Heart right ventricle (tissue), 16 donors: Measurements from ENCODE around the gene CAMKMT. TPM values are rescaled to one million over a fixed set of nuclear protein-coding genes. Genes with fewer than 3 reads are reported as not detected.

Source experiments
- ATAC-seq, 8 donors: fragments of 200-7000 bp; cut with Tn5 transposase; one replicate each; pipeline ENCODE4 v1.9.1; 2020; ENCODE audit warnings: mild to moderate bottlenecking in 8 of 8, moderate library complexity in 8 of 8, moderate number of reproducible peaks in 1 of 8
- DNase-seq, 2 donors: peaks; one replicate each; pipeline ENCODE4 v3.0.0-alpha.2; 2020
- H3K27ac ChIP-seq, 10 donors: fragments of 200-600 bp; sonication (generic) in 2 of 10; one replicate each; pipeline versions ENCODE4 v1.5.0 to v1.8.0; 2020 to 2022; ENCODE audit warnings: mild to moderate bottlenecking in 3 of 10
- H3K27me3 ChIP-seq, 7 donors: fragments of 200-600 bp; one replicate each; pipeline ENCODE4 v1.8.0; 2021 to 2022; ENCODE audit warnings: mild to moderate bottlenecking in 2 of 7
- H3K36me3 ChIP-seq, 9 donors: fragments of 200-600 bp; sonication (generic) in 1 of 9; one replicate each; pipeline versions ENCODE4 v1.5.0 to v1.8.0; 2020 to 2022; ENCODE audit warnings: mild to moderate bottlenecking in 2 of 9
- H3K4me1 ChIP-seq, 9 donors: fragments of 200-600 bp; sonication (generic) in 1 of 9; one replicate each; pipeline versions ENCODE4 v1.5.0 to v1.8.0; 2020 to 2022; ENCODE audit warnings: mild to moderate bottlenecking in 4 of 9
- H3K4me3 ChIP-seq, 10 donors: fragments of 200-600 bp; sonication (generic) in 2 of 10; one replicate each; pipeline versions ENCODE4 v1.5.0 to v1.8.0; 2020 to 2022; ENCODE audit warnings: mild to moderate bottlenecking in 7 of 10, moderate library complexity in 2 of 10
- H3K9me3 ChIP-seq, 11 donors: fragments of 200-600 bp in 10 of 11; sonication (generic) in 2 of 11; one replicate each; pipeline versions ENCODE4 v1.5.0 to v1.8.0; 2013 to 2022; ENCODE audit warnings: mild to moderate bottlenecking in 2 of 11, control low read depth in 1 of 11, moderate library complexity in 1 of 11
- WGBS, 2 donors: extraction: QIAGEN DNeasy Blood & Tissue Kit; methylation state at CpG; one replicate each; pipeline ENCODE4 v1.1.7; 2013; ENCODE audit warnings: inconsistent platforms in 1 of 2; 5-methylcytosine and 5-hydroxymethylcytosine counted together
- intact Hi-C, 10 donors: fragments of 100-400 bp; cut with DNase I; formaldehyde crosslinking; loops; one replicate each; pipeline versions ENCODE4 v1.11.1 to v1.14.2; 2022
- polyA plus RNA-seq, 2 donors: library from polyadenylated mRNA; stranded (reverse); fragments of 200-250 nt; gene quantifications; one replicate each; pipeline ENCODE4 v1.2.3, GENCODE V29; 2013
- total RNA-seq, 10 donors: library from RNA; stranded (reverse); fragmentation: NEBNext Ultra II Directional in 3 of 10; extraction: Animal tissue kit (Norgen Biotek cat#: 25700) in 3 of 10; gene quantifications; one replicate each; pipeline versions ENCODE4 v1.2.1 to v1.2.4, GENCODE V29; 2021 to 2023
- TF ChIP-seq, protein P1 (sequence below), 9 donors: fragments of 200-600 bp; sonication (generic) in 2 of 9; IDR thresholded peaks; one replicate each; pipeline versions ENCODE4 v1.5.0 to v1.8.0; 2021 to 2022; ENCODE audit warnings: antibody characterized with exemption in 9 of 9, mild to moderate bottlenecking in 5 of 9, moderate library complexity in 1 of 9
- donor health status: Arrhythmogenic right ventricular cardiomyopathy.
- donor health status: ischemic (EF 13 %, LVEDD 7.1; RV severe dilation, severe dysfunction).
- donor health status: healthy with polysubstance abuse.
- donor health status: DM: no; HTN: yes; CAD: no.
- donor health status: DM: no; HTN: no; CAD: no.
- donor health status: ischemic (EF 25% LVEDD 6.9; RV normal size, moderate dysfunction).
- donor health status: ischemic (EF 25% LVEDD 5.7; RV mildly dilated, moderate dysfunction).
- donor health status: healthy.
- donor health status: DM: yes; HTN: yes; CAD: no.
- donor health status: Ischemic cardiomyopathy.
- donor health status: ischemic (EF 35%, LVEDD 5.7; RV mildly dilated, moderate dysfunction).
- donor health status: nonischemic (EF 11% LVEDD 7.7; RV severe dilation, severe dysfunction).
- donor health status: DM: yes; HTN: yes; CAD: no.
- donor health status: PGD.
- donor health status: ischemic (EF 29% LVEDD 5.4; RV normal size, mild dysfunction).
- donor health status: nonischemic (EF 23%, LVEDD 6.1; RV moderate dilation, normal function).

CAMKMT gene
- total and polyA plus RNA-seq, 12 donors: 4.1 to 6.4 (median 4.8) TPM

DNA sequence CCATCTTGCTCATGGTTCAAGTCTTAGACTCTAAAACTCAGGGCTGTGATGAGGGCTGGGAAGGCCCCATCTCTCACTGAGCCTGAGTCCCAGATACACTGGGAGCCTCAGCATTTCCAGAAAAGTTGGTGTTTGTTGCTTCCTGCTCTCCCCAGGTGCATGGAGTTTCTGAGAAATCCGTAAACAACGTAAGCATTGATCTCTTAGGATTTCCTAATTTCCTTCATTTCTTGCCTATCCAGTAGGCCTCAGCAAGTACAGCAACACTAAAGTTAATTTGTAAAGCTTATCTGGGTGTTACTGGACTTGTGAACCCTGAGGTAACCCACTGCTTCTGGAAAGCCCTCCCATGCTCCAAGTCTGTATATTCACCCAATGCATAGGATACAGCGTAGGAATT lies 380.3 kb downstream of the CAMKMT start:
- H3K27ac ChIP-seq: no peak overlapping the region
- ATAC-seq (no peak), DNase-seq (no peak)
- no peaks in the 10 kb centered on the region for H3K27me3 ChIP-seq
- peaks cover 0 to 37% (median 6%) of the 10 kb centered on the region in 9 donors for H3K4me1 ChIP-seq
- intact Hi-C loops: no loop called here
- WGBS, 2 donors: 97 to 98% methylated on average over 3 of the region's 3 CpGs
- TF ChIP-seq, protein P1, sequence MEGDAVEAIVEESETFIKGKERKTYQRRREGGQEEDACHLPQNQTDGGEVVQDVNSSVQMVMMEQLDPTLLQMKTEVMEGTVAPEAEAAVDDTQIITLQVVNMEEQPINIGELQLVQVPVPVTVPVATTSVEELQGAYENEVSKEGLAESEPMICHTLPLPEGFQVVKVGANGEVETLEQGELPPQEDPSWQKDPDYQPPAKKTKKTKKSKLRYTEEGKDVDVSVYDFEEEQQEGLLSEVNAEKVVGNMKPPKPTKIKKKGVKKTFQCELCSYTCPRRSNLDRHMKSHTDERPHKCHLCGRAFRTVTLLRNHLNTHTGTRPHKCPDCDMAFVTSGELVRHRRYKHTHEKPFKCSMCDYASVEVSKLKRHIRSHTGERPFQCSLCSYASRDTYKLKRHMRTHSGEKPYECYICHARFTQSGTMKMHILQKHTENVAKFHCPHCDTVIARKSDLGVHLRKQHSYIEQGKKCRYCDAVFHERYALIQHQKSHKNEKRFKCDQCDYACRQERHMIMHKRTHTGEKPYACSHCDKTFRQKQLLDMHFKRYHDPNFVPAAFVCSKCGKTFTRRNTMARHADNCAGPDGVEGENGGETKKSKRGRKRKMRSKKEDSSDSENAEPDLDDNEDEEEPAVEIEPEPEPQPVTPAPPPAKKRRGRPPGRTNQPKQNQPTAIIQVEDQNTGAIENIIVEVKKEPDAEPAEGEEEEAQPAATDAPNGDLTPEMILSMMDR (IDR thresholded peaks at IDR 0.05): no peak
- H3K9me3 ChIP-seq: peaks cover 0 to 4% (median under 1%) of the 10 kb centered on the region in 11 donors
- no peak overlapping the region for H3K4me3 ChIP-seq
- H3K36me3 ChIP-seq: no peaks in the 10 kb centered on the region

DNA sequence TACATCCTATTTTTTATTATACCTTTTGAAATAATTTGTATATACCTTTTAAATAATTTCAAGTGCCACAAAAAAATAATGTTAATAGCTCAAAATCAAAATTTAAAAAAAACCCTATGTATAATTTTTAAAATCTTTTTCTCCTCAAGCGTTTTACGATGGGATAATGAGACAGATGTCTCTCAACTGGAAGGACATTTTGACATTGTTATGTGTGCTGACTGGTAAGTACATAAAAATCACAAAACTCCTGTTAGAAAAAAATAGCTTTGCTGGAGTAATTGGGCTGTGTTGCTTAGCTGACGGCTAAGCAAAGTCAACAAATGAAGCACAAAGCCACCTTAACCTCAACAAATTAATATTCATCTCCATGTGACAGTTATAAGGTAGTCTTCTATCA lies 381.7 kb downstream of the CAMKMT start:
- no peaks in the 10 kb centered on the region for H3K9me3 ChIP-seq
- H3K36me3 ChIP-seq: no peaks in the 10 kb centered on the region
- peaks cover 0 to 39% (median 6%) of the 10 kb centered on the region in 9 donors for H3K4me1 ChIP-seq
- no peaks in the 10 kb centered on the region for H3K27me3 ChIP-seq
- 97 to 99% methylated on average over 3 of the region's 3 CpGs for WGBS, 2 donors
- no peak for ATAC-seq
- TF ChIP-seq, protein P1 (IDR thresholded peaks at IDR 0.05): no peak
- no peak overlapping the region for H3K27ac ChIP-seq
- intact Hi-C loops: no loop called here
- no peak for DNase-seq
- H3K4me3 ChIP-seq: no peak overlapping the region

DNA sequence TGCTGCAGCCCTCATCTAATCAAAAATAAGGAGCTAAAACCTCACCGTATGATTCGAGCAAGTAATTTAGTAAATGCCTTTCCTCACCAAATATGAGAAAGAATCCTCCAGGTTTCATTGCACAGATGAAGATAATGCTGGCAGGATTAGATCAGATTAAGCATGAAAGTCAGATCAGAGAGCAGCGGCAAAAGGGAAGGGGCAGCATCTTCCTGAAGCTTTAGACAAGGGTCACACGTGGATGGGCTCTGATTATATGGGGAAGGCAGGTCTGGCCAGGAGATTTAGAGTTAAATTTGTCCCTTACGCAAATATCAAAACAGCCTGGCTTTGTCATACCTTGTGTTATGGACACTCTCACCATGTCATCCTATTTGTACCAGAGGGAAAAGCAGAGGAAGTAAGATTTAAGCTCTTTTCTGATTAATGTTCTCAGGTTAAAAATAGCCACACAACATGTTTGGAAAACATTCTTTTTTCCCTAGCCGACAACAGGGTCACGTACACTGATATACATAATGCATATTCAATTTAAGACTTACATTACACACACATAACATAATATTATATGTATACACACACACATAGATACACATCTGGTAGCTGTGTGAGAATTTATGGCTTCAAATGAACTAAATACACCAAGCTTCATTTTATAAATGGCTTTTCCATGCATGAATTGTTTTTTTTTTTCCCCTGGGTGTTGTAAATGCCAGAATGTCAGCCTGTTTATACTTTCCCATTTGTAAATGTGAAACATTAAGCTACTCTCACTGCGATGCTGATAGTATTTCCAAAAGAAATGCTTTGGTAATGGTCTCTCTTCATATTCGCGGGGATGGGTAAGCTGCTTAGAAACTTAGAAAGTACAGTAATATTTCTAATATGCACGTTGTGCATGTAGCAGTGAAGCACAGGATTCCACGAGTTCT lies 383.5 kb downstream of the CAMKMT start:
- DNase-seq (no peak), ATAC-seq (no peak)
- TF ChIP-seq, protein P1 (IDR thresholded peaks at IDR 0.05): no peak
- no peaks in the 10 kb centered on the region for H3K27me3 ChIP-seq
- H3K9me3 ChIP-seq: peaks cover 0 to 2% (median 0%) of the 10 kb centered on the region in 11 donors
- 49 to 58% methylated on average over 12 of the region's 12 CpGs for WGBS, 2 donors
- peak overlapping the region in 4 of 10 donors; percentile 5 to 45 (median 10) for H3K27ac ChIP-seq
- no peak overlapping the region for H3K4me3 ChIP-seq
- intact Hi-C loops: no loop called here
- H3K36me3 ChIP-seq: no peaks in the 10 kb centered on the region
- peaks cover 0 to 39% (median 6%) of the 10 kb centered on the region in 9 donors for H3K4me1 ChIP-seq

DNA sequence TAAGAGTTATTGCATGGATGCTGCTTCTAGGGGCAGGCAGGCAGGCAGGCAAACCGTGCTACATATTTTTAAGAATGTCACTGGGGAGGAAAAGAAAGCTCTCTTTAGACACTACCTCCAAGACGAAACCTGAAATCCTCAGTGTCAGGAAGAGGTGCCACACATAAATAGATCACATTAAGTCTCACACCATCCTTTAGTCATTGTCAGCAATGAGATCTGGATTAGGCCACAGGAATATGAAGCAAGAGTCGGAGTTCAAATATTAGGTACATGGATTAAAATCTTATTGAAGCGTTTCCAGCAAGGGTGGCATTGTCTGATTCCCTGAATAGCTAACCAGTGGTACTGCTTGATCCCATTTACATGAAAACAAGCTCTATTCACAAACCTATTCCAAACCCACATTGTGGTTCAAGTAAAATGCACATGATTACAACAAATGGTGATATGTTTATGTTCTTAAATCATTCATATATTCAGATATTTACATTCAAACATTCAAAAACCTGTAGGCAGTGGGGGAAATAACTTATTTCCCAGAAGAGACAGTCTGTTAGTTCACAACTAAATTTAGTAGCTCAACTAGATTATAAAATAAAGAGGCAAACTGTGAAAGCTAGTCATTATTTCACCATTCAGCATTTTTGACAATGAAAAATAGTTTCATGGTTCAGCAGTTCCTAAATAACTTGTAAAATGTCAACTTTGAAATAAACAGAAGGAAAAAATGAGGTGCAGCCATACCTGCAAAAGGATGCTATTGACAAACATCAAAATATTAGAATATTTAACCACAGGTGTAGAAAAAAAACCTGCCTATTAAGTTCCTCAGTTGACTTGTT lies 384.4 kb downstream of the CAMKMT start:
- Histone ChIP-seq H3K27ac (no peak overlapping the region), H3K36me3 (no peaks in the 10 kb centered on the region), H3K4me1 (peaks cover 0 to 31% (median 6%) of the 10 kb centered on the region in 9 donors), H3K4me3 (no peak overlapping the region), H3K27me3 (no peaks in the 10 kb centered on the region), H3K9me3 (peaks cover 0 to 2% (median 0%) of the 10 kb centered on the region in 11 donors)
- intact Hi-C loops: no loop called here
- DNase-seq (no peak), ATAC-seq (no peak)
- TF ChIP-seq, protein P1 (IDR thresholded peaks at IDR 0.05): no peak
- 70 to 73% methylated on average over 4 of the region's 4 CpGs for WGBS, 2 donors
